ENCODE results near the gene LRRC43. TPM values are rescaled to one million over a fixed set of nuclear protein-coding genes. Genes with fewer than 3 reads are reported as not detected.

LRRC43 gene
- total RNA-seq, 1 donor from 2014 or later, result 0.24 TPM

- Histone ChIP-seq H3F3A (ENCODE audit: low read depth) (peaks cover 6% of the 10 kb centered on the region), H3K9ac (no peak overlapping the region), H3K4me1 (peaks cover 9% of the 10 kb centered on the region), H3K27me3 (no peaks in the 10 kb centered on the region), H3K4me2 (no peak overlapping the region), H3K27ac (no peak overlapping the region), H2AFZ (replicated peaks) (no peak overlapping the region), H3K79me2 (ENCODE audit: low read depth) (no peaks in the 10 kb centered on the region), H3K4me3 (no peak overlapping the region), H3K36me3 (no peaks in the 10 kb centered on the region), H3K9me3 (ENCODE audit: low read depth) (no peaks in the 10 kb centered on the region), H4K20me1 (ENCODE audit: low read depth) (no peaks in the 10 kb centered on the region)
- peaks cover 3% of the 10 kb centered on the region for H3K27me3 Mint-ChIP-seq (ENCODE audit: insufficient read depth, low read depth)
- no peak for TF ChIP-seq EZH2 (IDR thresholded peaks at IDR 0.05)
- TF ChIP-seq CTCF (IDR thresholded peaks at IDR 0.05), result no peak
- TF ChIP-seq EZH2phosphoT487 (IDR thresholded peaks at IDR 0.05), result no peak
- no peak for DNase-seq (ENCODE audit: low spot score)
- H3K36me3 Mint-ChIP-seq, result peaks cover 28% of the 10 kb centered on the region
- peaks cover under 1% of the 10 kb centered on the region for H3K9me3 Mint-ChIP-seq
- H3K4me3 Mint-ChIP-seq, result no peak overlapping the region
- no peaks in the 10 kb centered on the region for H3K4me1 Mint-ChIP-seq
- H3K27ac Mint-ChIP-seq, result no peak overlapping the region
Measured at GRCh38 chr12:122138616-122139015, 44.3 kb upstream of the LRRC43 start.

- no peaks in the 10 kb centered on the region for H3K4me1 Mint-ChIP-seq
- Histone ChIP-seq H3K36me3 (no peaks in the 10 kb centered on the region), H3K4me3 (no peak overlapping the region), H3K27ac (no peak overlapping the region), H3K9me3 (ENCODE audit: low read depth) (no peaks in the 10 kb centered on the region), H3K4me2 (no peak overlapping the region), H3K4me1 (peaks cover 9% of the 10 kb centered on the region), H3K9ac (no peak overlapping the region), H3K27me3 (no peaks in the 10 kb centered on the region), H3F3A (ENCODE audit: low read depth) (peaks cover 6% of the 10 kb centered on the region), H4K20me1 (ENCODE audit: low read depth) (no peaks in the 10 kb centered on the region), H2AFZ (replicated peaks) (no peak overlapping the region), H3K79me2 (ENCODE audit: low read depth) (no peaks in the 10 kb centered on the region)
- no peak for DNase-seq (ENCODE audit: low spot score)
- peaks cover 2% of the 10 kb centered on the region for H3K9me3 Mint-ChIP-seq
- no peak overlapping the region for H3K4me3 Mint-ChIP-seq
- peaks cover 30% of the 10 kb centered on the region for H3K36me3 Mint-ChIP-seq
- no peak overlapping the region for H3K27ac Mint-ChIP-seq
- no peak for TF ChIP-seq CTCF (IDR thresholded peaks at IDR 0.05)
- no peak for TF ChIP-seq EZH2 (IDR thresholded peaks at IDR 0.05)
- no peak for TF ChIP-seq EZH2phosphoT487 (IDR thresholded peaks at IDR 0.05)
- H3K27me3 Mint-ChIP-seq (ENCODE audit: insufficient read depth, low read depth), result peaks cover 3% of the 10 kb centered on the region
Measured at GRCh38 chr12:122139266-122139665, 43.7 kb upstream of the LRRC43 start.

- Mint-ChIP-seq H3K9me3 (peaks cover 2% of the 10 kb centered on the region), H3K4me1 (no peaks in the 10 kb centered on the region), H3K36me3 (peaks cover 29% of the 10 kb centered on the region), H3K4me3 (no peak overlapping the region), H3K27ac (no peak overlapping the region), H3K27me3 (ENCODE audit: insufficient read depth, low read depth) (peaks cover 3% of the 10 kb centered on the region)
- H3K36me3 ChIP-seq, result no peaks in the 10 kb centered on the region
- H3K27me3 ChIP-seq, result no peaks in the 10 kb centered on the region
- no peak overlapping the region for H3K4me2 ChIP-seq
- DNase-seq (ENCODE audit: low spot score), result no peak
- H3K4me1 ChIP-seq, result peaks cover 9% of the 10 kb centered on the region
- H4K20me1 ChIP-seq (ENCODE audit: low read depth), result no peaks in the 10 kb centered on the region
- no peak overlapping the region for H3K9ac ChIP-seq
- H3K79me2 ChIP-seq (ENCODE audit: low read depth), result no peaks in the 10 kb centered on the region
- H3K9me3 ChIP-seq (ENCODE audit: low read depth), result no peaks in the 10 kb centered on the region
- no peak overlapping the region for H3K27ac ChIP-seq
- H2AFZ ChIP-seq (replicated peaks), result no peak overlapping the region
- no peak overlapping the region for H3K4me3 ChIP-seq
- TF ChIP-seq EZH2phosphoT487 (IDR thresholded peaks at IDR 0.05) (no peak), EZH2 (IDR thresholded peaks at IDR 0.05) (no peak), CTCF (IDR thresholded peaks at IDR 0.05) (no peak)
- H3F3A ChIP-seq (ENCODE audit: low read depth), result peaks cover 6% of the 10 kb centered on the region
Measured at GRCh38 chr12:122139941-122140340, 43.0 kb upstream of the LRRC43 start.

Data from neural progenitor cell (in vitro differentiated cells).